ENCODE measurements around the gene DTYMK. TPM values are rescaled to one million over a fixed set of nuclear protein-coding genes. Genes with fewer than 3 reads are reported as not detected.

Gene DTYMK
- total and polyA plus RNA-seq, 2 of the 8 experiments (the other 6 are each of a cell fraction or from before 2014, with no cell fraction given): 58.3 to 69.9 TPM

- H3K9ac ChIP-seq (replicated peaks in 1 of 4; ENCODE audit: extremely low read depth in 1 of 4, low read depth in 3 of 4, low read length in 3 of 4): no peak overlapping the region
- no peak overlapping the region for H3K27ac ChIP-seq (ENCODE audit: low read depth, low read length)
- no peaks in the 10 kb centered on the region for H3K23me2 ChIP-seq (ENCODE audit: low read depth, low read length)
- H2BK12ac ChIP-seq (ENCODE audit: low read depth, low read length): no peak overlapping the region
- H2BK120ac ChIP-seq (replicated peaks; ENCODE audit: low read depth, low read length): no peak overlapping the region
- H2AK5ac ChIP-seq (ENCODE audit: low read depth, low read length): no peak overlapping the region
- no peak overlapping the region for H3K4me3 ChIP-seq (ENCODE audit: extremely low read depth in 1 of 4, insufficient read depth in 2 of 4, low read depth in 3 of 4, low read length in 4 of 4)
- WGBS, 2 experiments (ENCODE audit: extremely low coverage in 1 of 2, insufficient coverage in 1 of 2, insufficient read length in 1 of 2, insufficient replicate concordance in 2 of 2, low coverage in 1 of 2, low lambda C conversion rate in 2 of 2, missing lambda C conversion rate in 1 of 2): 88% methylated on average over 15 of the region's 15 CpGs; no CpG with 5 or more reads in 1 of the 2 experiments
- peaks cover 17 to 23% of the 10 kb centered on the region in 2 experiments for H4K20me1 ChIP-seq (replicated peaks in 1 of 2; ENCODE audit: control insufficient read depth in 1 of 2, insufficient read depth in 2 of 2, low read length in 2 of 2)
- no peak for TF ChIP-seq USF2 (IDR thresholded peaks at IDR 0.05; ENCODE audit: low read length)
- no peak for TF ChIP-seq SIRT6 (IDR thresholded peaks at IDR 0.05; ENCODE audit: low read length)
- TF ChIP-seq SUZ12 (IDR thresholded peaks at IDR 0.05; ENCODE audit: low read length): no peak
- no peak for TF ChIP-seq SP1 (IDR thresholded peaks at IDR 0.05; ENCODE audit: low read depth, low read length)
- no peaks in the 10 kb centered on the region for H3K79me1 ChIP-seq (ENCODE audit: low read depth, low read length)
- no peak overlapping the region; the same call in 1 of the 2 replicates for H3K18ac ChIP-seq (ENCODE audit: extremely low read depth, low read length)
- H3K14ac ChIP-seq (ENCODE audit: insufficient read length): no peak overlapping the region
- no peak overlapping the region for H2AFZ ChIP-seq (ENCODE audit: low read length)
- H3K27me3 ChIP-seq (replicated peaks in 1 of 4; ENCODE audit: control insufficient read depth in 3 of 4, extremely low read depth in 1 of 4, insufficient read depth in 3 of 4, low read length in 3 of 4): no peaks in the 10 kb centered on the region
- H2BK5ac ChIP-seq (ENCODE audit: low read depth, low read length): no peak overlapping the region
- no peak overlapping the region for H3K4me2 ChIP-seq (ENCODE audit: insufficient read depth in 1 of 2, low read depth in 2 of 2, low read length in 2 of 2)
- H3K9me3 ChIP-seq (ENCODE audit: insufficient read depth in 2 of 2, low read depth in 1 of 2, low read length in 1 of 2): no peaks in the 10 kb centered on the region
- no peak overlapping the region for H3K23ac ChIP-seq (ENCODE audit: insufficient read length)
- no peaks in the 10 kb centered on the region for H3K4me1 ChIP-seq (replicated peaks in 1 of 4; ENCODE audit: control insufficient read depth in 3 of 4, insufficient read depth in 4 of 4, low read length in 3 of 4)
- peaks cover 8 to 41% (median 30%) of the 10 kb centered on the region in 4 experiments for H3K36me3 ChIP-seq (ENCODE audit: control insufficient read depth in 2 of 4, insufficient read depth in 4 of 4, low read length in 3 of 4)
- ChIA-PET POLR2A (ENCODE audit: partially characterized antibody) (interaction anchor here (0.8 to 2.5 kb wide), 5 partner anchors 10 to 44 kb away, joined by 3 to 8 read pairs (median 5); partner anchors contain the start of gene ING5), CTCF (ENCODE audit: partially characterized antibody) (interaction anchor here (0.6 to 3.2 kb wide), 11 partner anchors 10 to 406 kb away, joined by 3 to 29 read pairs (median 5); partner anchors contain the start of gene ATG4B)
- H3K79me2 ChIP-seq (ENCODE audit: control insufficient read depth in 1 of 2, insufficient read depth in 2 of 2, low read length in 2 of 2): peaks cover 0 to 2% of the 10 kb centered on the region in 2 experiments; a peak in 1 of 4 replicates
- no peak for DNase-seq (ENCODE audit: low read depth in 1 of 2, low spot score in 2 of 2)
- H3K56ac ChIP-seq (replicated peaks; ENCODE audit: insufficient read length, low read depth, low read length): no peak overlapping the region
- FAIRE-seq: no peak
- H3K4ac ChIP-seq (replicated peaks; ENCODE audit: insufficient read length, low read depth, low read length): no peak overlapping the region
- H4K91ac ChIP-seq (replicated peaks; ENCODE audit: insufficient read length, low read length): no peak overlapping the region
- no peak overlapping the region for H4K5ac ChIP-seq (ENCODE audit: insufficient read length, low read depth, low read length)
- H2BK20ac ChIP-seq (ENCODE audit: low read length): no peak overlapping the region
- no peak overlapping the region for H4K8ac ChIP-seq (ENCODE audit: extremely low read depth, insufficient read depth, low read length)
- H2BK15ac ChIP-seq (ENCODE audit: low read length): no peak overlapping the region
Observed at GRCh38 chr2:241657786-241658254, 28.8 kb downstream of the DTYMK start.
